Measurements from ENCODE around the gene EHMT2.

EHMT2 gene

GRCh38 chr6:31919624-31920303 lies 22.3 kb upstream of the EHMT2 start:
- Histone ChIP-seq H4K91ac (ENCODE audit: low read depth, low read length) (no peak overlapping the region), H3K4me3 (ENCODE audit: low read depth, low read length) (no peak overlapping the region), H2AFZ (ENCODE audit: insufficient read depth, low read length, poor library complexity) (no peak overlapping the region), H2BK12ac (ENCODE audit: low read length) (no peak overlapping the region), H3K4ac (ENCODE audit: low read depth, low read length) (no peak overlapping the region), H2AK5ac (ENCODE audit: low read length) (no peak overlapping the region), H3K23ac (ENCODE audit: low read length) (no peak overlapping the region), H3K27me3 (ENCODE audit: insufficient read depth, low read length) (no peaks in the 10 kb centered on the region), H2BK5ac (ENCODE audit: low read depth, low read length, poor library complexity) (no peak overlapping the region), H3K4me1 (ENCODE audit: control insufficient read depth in 1 of 2, insufficient read depth in 2 of 2, low read length in 2 of 2) (peaks cover 0 to 2% of the 10 kb centered on the region in 2 experiments), H4K8ac (ENCODE audit: low read depth, low read length) (no peak overlapping the region), H2BK120ac (ENCODE audit: insufficient read depth, low read length, poor library complexity) (no peak overlapping the region), H3K9ac (ENCODE audit: low read length) (no peak overlapping the region), H3K27ac (ENCODE audit: low read depth, low read length) (no peak overlapping the region), H3K18ac (ENCODE audit: low read length) (no peak overlapping the region), H3K79me1 (ENCODE audit: low read length) (no peaks in the 10 kb centered on the region), H3K4me2 (ENCODE audit: low read length) (no peak overlapping the region), H3K14ac (ENCODE audit: low read length) (no peak overlapping the region), H4K12ac (ENCODE audit: low read depth, low read length) (no peak overlapping the region), H3K36me3 (ENCODE audit: control insufficient read depth in 1 of 2, insufficient read depth in 2 of 2, low read length in 2 of 2) (no peaks in the 10 kb centered on the region), H3K79me2 (ENCODE audit: control insufficient read depth, insufficient read depth, low read length, poor library complexity) (no peaks in the 10 kb centered on the region), H3K9me3 (ENCODE audit: insufficient read depth, low read depth, low read length) (no peaks in the 10 kb centered on the region)
- no CpG with 5 or more reads among the region's 6 CpGs for whole genome bisulfite sequencing (ENCODE audit: extremely low coverage, insufficient coverage, insufficient read length)
- DNase-seq, result peak; percentile 61 to 67

GRCh38 chr6:31918069-31918720 lies 20.7 kb upstream of the EHMT2 start:
- H3K18ac ChIP-seq (ENCODE audit: low read length), result no peak overlapping the region
- H3K9me3 ChIP-seq (ENCODE audit: insufficient read depth, low read depth, low read length), result no peaks in the 10 kb centered on the region
- no peaks in the 10 kb centered on the region for H3K36me3 ChIP-seq (ENCODE audit: control insufficient read depth in 1 of 2, insufficient read depth in 2 of 2, low read length in 2 of 2)
- H2BK5ac ChIP-seq (ENCODE audit: low read depth, low read length, poor library complexity), result no peak overlapping the region
- H3K79me1 ChIP-seq (ENCODE audit: low read length), result no peaks in the 10 kb centered on the region
- H3K4me3 ChIP-seq (ENCODE audit: low read depth, low read length), result no peak overlapping the region
- no peak overlapping the region for H3K14ac ChIP-seq (ENCODE audit: low read length)
- H4K12ac ChIP-seq (ENCODE audit: low read depth, low read length), result no peak overlapping the region
- DNase-seq, result no peak
- H3K4me1 ChIP-seq (ENCODE audit: control insufficient read depth in 1 of 2, insufficient read depth in 2 of 2, low read length in 2 of 2), result peaks cover 0 to 2% of the 10 kb centered on the region in 2 experiments
- H3K23ac ChIP-seq (ENCODE audit: low read length), result no peak overlapping the region
- H2AK5ac ChIP-seq (ENCODE audit: low read length), result no peak overlapping the region
- no peak overlapping the region for H3K27ac ChIP-seq (ENCODE audit: low read depth, low read length)
- H3K4me2 ChIP-seq (ENCODE audit: low read length), result no peak overlapping the region
- H2AFZ ChIP-seq (ENCODE audit: insufficient read depth, low read length, poor library complexity), result no peak overlapping the region
- no peaks in the 10 kb centered on the region for H3K27me3 ChIP-seq (ENCODE audit: insufficient read depth, low read length)
- H4K8ac ChIP-seq (ENCODE audit: low read depth, low read length), result no peak overlapping the region
- H2BK120ac ChIP-seq (ENCODE audit: insufficient read depth, low read length, poor library complexity), result no peak overlapping the region
- no peaks in the 10 kb centered on the region for H3K79me2 ChIP-seq (ENCODE audit: control insufficient read depth, insufficient read depth, low read length, poor library complexity)
- H4K91ac ChIP-seq (ENCODE audit: low read depth, low read length), result no peak overlapping the region
- no peak overlapping the region for H2BK12ac ChIP-seq (ENCODE audit: low read length)
- WGBS (ENCODE audit: extremely low coverage, insufficient coverage, insufficient read length), result no CpG with 5 or more reads among the region's 8 CpGs
- H3K9ac ChIP-seq (ENCODE audit: low read length), result no peak overlapping the region
- no peak overlapping the region for H3K4ac ChIP-seq (ENCODE audit: low read depth, low read length)

GRCh38 chr6:31915756-31916155 lies 18.3 kb upstream of the EHMT2 start:
- Histone ChIP-seq H4K8ac (ENCODE audit: low read depth, low read length) (no peak overlapping the region), H3K79me2 (ENCODE audit: control insufficient read depth, insufficient read depth, low read length, poor library complexity) (no peaks in the 10 kb centered on the region), H3K4ac (ENCODE audit: low read depth, low read length) (no peak overlapping the region), H3K27ac (ENCODE audit: low read depth, low read length) (no peak overlapping the region), H4K12ac (ENCODE audit: low read depth, low read length) (no peak overlapping the region), H2BK120ac (ENCODE audit: insufficient read depth, low read length, poor library complexity) (no peak overlapping the region), H2BK5ac (ENCODE audit: low read depth, low read length, poor library complexity) (no peak overlapping the region), H3K27me3 (ENCODE audit: insufficient read depth, low read length) (no peaks in the 10 kb centered on the region), H3K79me1 (ENCODE audit: low read length) (no peaks in the 10 kb centered on the region), H3K9me3 (ENCODE audit: insufficient read depth, low read depth, low read length) (peaks cover 2% of the 10 kb centered on the region), H2AFZ (ENCODE audit: insufficient read depth, low read length, poor library complexity) (no peak overlapping the region), H3K4me2 (ENCODE audit: low read length) (no peak overlapping the region), H2AK5ac (ENCODE audit: low read length) (no peak overlapping the region), H2BK12ac (ENCODE audit: low read length) (no peak overlapping the region), H3K4me3 (ENCODE audit: low read depth, low read length) (no peak overlapping the region), H3K36me3 (ENCODE audit: control insufficient read depth in 1 of 2, insufficient read depth in 2 of 2, low read length in 2 of 2) (no peaks in the 10 kb centered on the region), H3K4me1 (ENCODE audit: control insufficient read depth in 1 of 2, insufficient read depth in 2 of 2, low read length in 2 of 2) (peaks cover 0 to 2% of the 10 kb centered on the region in 2 experiments), H3K18ac (ENCODE audit: low read length) (no peak overlapping the region), H3K9ac (ENCODE audit: low read length) (no peak overlapping the region), H3K23ac (ENCODE audit: low read length) (no peak overlapping the region), H4K91ac (ENCODE audit: low read depth, low read length) (no peak overlapping the region), H3K14ac (ENCODE audit: low read length) (no peak overlapping the region)
- no CpG with 5 or more reads among the region's 6 CpGs for WGBS (ENCODE audit: extremely low coverage, insufficient coverage, insufficient read length)
- peak; percentile 90 to 93 for DNase-seq

DNA sequence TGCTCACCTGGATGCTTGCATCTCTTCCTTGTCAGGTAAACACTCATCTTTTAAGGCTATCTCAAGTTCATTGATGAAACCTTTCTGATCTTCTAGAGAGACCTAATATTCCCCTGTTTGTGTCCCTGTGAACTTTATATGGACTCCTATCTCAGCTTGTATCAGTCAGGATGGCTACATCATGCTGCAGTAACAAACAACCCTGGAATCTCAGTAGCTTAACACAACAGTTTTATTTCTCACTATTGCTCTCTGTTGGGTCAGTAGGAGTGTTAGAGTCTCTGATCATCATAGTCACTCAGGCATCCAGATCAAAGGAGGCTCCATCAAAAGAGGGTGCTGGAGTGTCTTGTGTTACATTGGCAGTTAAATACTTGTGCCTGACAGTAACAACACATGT lies 17.9 kb upstream of the EHMT2 start:
- no peak overlapping the region for H2BK120ac ChIP-seq (ENCODE audit: insufficient read depth, low read length, poor library complexity)
- no peak overlapping the region for H3K18ac ChIP-seq (ENCODE audit: low read length)
- H3K4ac ChIP-seq (ENCODE audit: low read depth, low read length), result no peak overlapping the region
- no peaks in the 10 kb centered on the region for H3K79me2 ChIP-seq (ENCODE audit: control insufficient read depth, insufficient read depth, low read length, poor library complexity)
- H3K4me3 ChIP-seq (ENCODE audit: low read depth, low read length), result no peak overlapping the region
- no peak overlapping the region for H3K9ac ChIP-seq (ENCODE audit: low read length)
- no peak overlapping the region for H3K23ac ChIP-seq (ENCODE audit: low read length)
- no peaks in the 10 kb centered on the region for H3K27me3 ChIP-seq (ENCODE audit: insufficient read depth, low read length)
- H4K12ac ChIP-seq (ENCODE audit: low read depth, low read length), result no peak overlapping the region
- H3K4me2 ChIP-seq (ENCODE audit: low read length), result no peak overlapping the region
- peaks cover 2% of the 10 kb centered on the region for H3K9me3 ChIP-seq (ENCODE audit: insufficient read depth, low read depth, low read length)
- H3K4me1 ChIP-seq (ENCODE audit: control insufficient read depth in 1 of 2, insufficient read depth in 2 of 2, low read length in 2 of 2), result peaks cover 0 to 2% of the 10 kb centered on the region in 2 experiments
- H2BK5ac ChIP-seq (ENCODE audit: low read depth, low read length, poor library complexity), result no peak overlapping the region
- H2AFZ ChIP-seq (ENCODE audit: insufficient read depth, low read length, poor library complexity), result no peak overlapping the region
- no peaks in the 10 kb centered on the region for H3K36me3 ChIP-seq (ENCODE audit: control insufficient read depth in 1 of 2, insufficient read depth in 2 of 2, low read length in 2 of 2)
- no peak overlapping the region for H2BK12ac ChIP-seq (ENCODE audit: low read length)
- no peak for DNase-seq
- no peak overlapping the region for H3K14ac ChIP-seq (ENCODE audit: low read length)
- no peak overlapping the region for H3K27ac ChIP-seq (ENCODE audit: low read depth, low read length)
- no peak overlapping the region for H4K8ac ChIP-seq (ENCODE audit: low read depth, low read length)
- no peaks in the 10 kb centered on the region for H3K79me1 ChIP-seq (ENCODE audit: low read length)
- H4K91ac ChIP-seq (ENCODE audit: low read depth, low read length), result no peak overlapping the region
- no peak overlapping the region for H2AK5ac ChIP-seq (ENCODE audit: low read length)

Data from trophoblast cell (in vitro differentiated cells and primary cell).